HS-27A (cell line): ENCODE results near the gene TASOR2.

Source experiments
- DNase-seq: peaks from one replicate; pipeline ENCODE4 v3.0.0-alpha.2; 2012; ENCODE audit warnings: low read depth, missing footprints

Gene TASOR2

GRCh38 chr10:5684971-5685763, 529 bp downstream of the TASOR2 start:
- DNase-seq: no peak

GRCh38 chr10:5685764-5686240, 1.2 kb downstream of the TASOR2 start:
- DNase-seq: no peak

GRCh38 chr10:5688587-5688986, 3.9 kb downstream of the TASOR2 start:
- DNase-seq: no peak

- DNase-seq: no peak
Measured at GRCh38 chr10:5691786-5692185, 7.1 kb downstream of the TASOR2 start.

GRCh38 chr10:5692461-5693358, 8.1 kb downstream of the TASOR2 start:
- DNase-seq: no peak

GRCh38 chr10:5694573-5694972, 9.9 kb downstream of the TASOR2 start:
- no peak for DNase-seq

- no peak for DNase-seq
Measured at GRCh38 chr10:5697342-5697741, 12.7 kb downstream of the TASOR2 start.

- no peak for DNase-seq
Measured at GRCh38 chr10:5698062-5698461, 13.4 kb downstream of the TASOR2 start.

GRCh38 chr10:5708356-5708755, 23.7 kb downstream of the TASOR2 start:
- DNase-seq: no peak

GRCh38 chr10:5709865-5710264, 25.2 kb downstream of the TASOR2 start:
- no peak for DNase-seq

- no peak for DNase-seq
Measured at GRCh38 chr10:5710859-5711258, 26.2 kb downstream of the TASOR2 start.

GRCh38 chr10:5711642-5712041, 27.0 kb downstream of the TASOR2 start:
- no peak for DNase-seq

- no peak for DNase-seq
Measured at GRCh38 chr10:5719546-5719945, 34.9 kb downstream of the TASOR2 start.

- no peak for DNase-seq
Measured at GRCh38 chr10:5720182-5720581, 35.5 kb downstream of the TASOR2 start.

- no peak for DNase-seq
Measured at GRCh38 chr10:5723692-5724091, 39.1 kb downstream of the TASOR2 start.

GRCh38 chr10:5730766-5731165, 46.1 kb downstream of the TASOR2 start:
- DNase-seq: no peak

- DNase-seq: no peak
Measured at GRCh38 chr10:5731559-5731958, 46.9 kb downstream of the TASOR2 start.

- no peak for DNase-seq
Measured at GRCh38 chr10:5732141-5732540, 47.5 kb downstream of the TASOR2 start.
